NCI-H2196 treated with DMSO at 0.1 percent for 48 hours (cell line): ENCODE measurements around the gene CT47C1.
"Not testable (repeated sequence)": the region's sequence is repeated elsewhere in the genome, so short reads cannot be mapped to it uniquely, and the experiment has no call there.

ENCODE experiments used
- DNase-seq: peaks from one replicate; lab custom pipeline; 2025; ENCODE audit not compliant: unreplicated experiment; lab: John Stamatoyannopoulos, UW

The CT47C1 gene

DNA sequence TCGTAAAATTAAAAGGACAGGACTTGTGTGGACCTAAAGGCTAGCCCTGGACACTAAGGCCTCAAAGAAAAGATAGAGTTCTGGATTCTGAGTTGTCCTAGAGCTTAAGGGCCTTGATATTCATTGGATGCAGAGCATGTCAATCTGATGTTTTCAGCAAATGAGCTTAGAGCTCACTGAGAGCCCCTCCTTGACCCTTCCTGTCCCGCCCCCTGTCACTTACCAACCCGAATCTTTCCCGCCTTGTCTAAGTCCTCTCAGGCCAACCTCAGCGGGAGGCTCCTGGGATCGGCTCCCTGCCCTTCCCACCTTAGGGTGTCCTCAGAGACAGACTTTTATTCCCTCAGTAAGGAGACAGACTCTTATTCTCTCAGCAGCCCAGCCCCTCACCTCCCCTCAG lies at the start of gene CT47C1:
TSS of gene CT47C1 (plus strand) at position 250 of the 400 bp plus-strand sequence. CDS start 233 bp downstream, outside the sequence.
- no peak for DNase-seq

DNA sequence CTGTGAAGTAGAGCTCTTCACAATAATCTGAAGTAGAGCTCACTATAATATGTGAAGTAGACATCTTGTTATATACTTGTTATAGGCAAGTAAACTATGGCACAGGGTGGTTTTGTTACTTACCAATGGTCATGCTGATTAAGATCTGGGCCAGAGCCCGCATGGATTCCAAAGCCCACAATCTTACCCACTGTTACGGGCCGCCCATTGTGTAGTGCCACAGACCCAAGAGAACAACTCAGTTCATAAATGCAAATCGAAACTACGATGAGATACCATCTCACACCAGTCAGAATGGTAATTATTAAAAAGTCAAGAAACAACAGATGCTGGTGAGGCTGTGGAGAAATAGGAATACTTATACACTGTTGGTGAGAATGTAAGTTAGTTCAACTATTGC lies 46.9 kb upstream of the CT47C1 start:
- no peak for DNase-seq

DNA sequence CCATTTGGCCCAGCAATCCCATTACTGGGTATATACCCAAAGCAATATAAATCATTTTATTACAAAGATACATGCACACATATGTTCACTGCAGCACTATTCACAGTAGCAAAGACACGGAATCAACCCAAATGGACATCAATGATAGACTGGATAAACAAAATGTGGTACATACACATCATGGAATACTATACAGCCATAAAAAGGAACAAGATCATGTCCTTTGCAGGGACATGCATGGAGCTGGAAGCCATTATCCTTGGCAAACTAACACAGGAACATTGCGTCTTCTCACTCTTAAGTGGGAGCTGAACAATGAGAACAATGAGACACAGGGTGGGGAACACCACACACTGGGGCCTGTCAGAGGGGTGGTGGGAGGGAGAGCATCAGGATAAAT lies 46.4 kb upstream of the CT47C1 start:
- not testable (repeated sequence) for DNase-seq

DNA sequence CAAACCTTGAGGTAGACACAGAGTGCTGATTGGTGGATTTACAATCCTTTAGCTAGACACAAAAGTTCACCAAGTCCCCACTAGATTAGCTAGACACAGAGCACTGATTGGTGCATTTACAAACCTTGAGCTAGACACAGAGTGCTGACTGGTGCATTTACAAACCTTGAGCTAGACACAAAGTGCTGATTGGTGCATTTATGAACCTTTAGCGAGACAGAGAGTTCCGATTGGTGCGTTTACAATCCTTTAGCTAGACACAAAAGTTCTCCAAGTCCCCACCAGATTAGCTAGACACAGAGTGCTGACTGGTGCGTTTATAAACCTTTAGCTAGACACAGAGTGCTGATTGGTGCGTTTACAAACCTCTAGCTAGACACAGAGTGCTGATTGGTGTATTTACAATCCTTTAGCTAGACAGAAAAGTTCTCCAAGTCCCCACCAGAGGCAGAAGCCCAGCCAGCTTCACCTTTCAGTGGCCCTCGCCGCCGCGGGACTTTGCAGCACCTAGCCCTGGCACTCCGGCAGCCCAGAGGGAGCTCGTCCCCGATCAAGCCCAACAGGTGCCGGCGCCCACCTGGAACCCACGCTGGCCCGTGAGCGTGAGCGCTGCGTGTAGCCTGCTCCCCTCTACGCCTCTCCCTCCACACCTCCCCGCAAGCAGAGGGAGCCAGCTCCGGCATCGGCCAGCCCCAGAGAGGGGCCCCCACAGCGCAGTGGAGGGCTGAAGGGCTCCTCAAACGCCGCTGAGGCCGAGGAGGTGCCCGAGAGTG lies 44.6 kb upstream of the CT47C1 start:
- DNase-seq = not testable (repeated sequence)

DNA sequence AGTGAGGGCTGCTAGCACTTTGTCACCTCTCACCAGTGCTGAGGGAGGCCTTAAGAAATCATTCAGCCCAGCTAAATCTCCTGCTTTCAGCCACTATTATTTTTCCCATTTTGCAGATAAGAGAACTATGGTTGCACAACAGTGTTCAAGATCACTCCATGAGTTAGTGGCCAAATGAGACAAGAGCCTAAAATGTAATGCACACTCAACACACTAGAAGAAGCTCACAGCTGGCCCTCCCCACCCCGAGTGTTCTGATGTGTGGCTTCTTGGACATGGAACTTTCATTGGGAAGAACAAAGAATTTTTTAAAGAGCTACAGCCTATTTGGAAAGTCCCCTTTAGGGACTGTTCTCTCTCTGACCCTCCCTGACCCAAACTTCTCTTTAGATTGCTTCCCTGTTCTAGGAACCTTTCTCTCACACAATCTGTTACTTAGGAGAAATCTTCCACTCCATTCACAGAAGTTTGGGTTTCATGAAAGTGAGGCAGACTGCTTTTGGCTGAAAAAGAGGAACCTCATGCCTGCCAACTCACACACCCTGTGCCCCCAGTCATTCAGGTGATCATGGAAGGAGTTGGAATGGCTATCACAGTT lies 44.0 kb upstream of the CT47C1 start:
- DNase-seq = no peak

DNA sequence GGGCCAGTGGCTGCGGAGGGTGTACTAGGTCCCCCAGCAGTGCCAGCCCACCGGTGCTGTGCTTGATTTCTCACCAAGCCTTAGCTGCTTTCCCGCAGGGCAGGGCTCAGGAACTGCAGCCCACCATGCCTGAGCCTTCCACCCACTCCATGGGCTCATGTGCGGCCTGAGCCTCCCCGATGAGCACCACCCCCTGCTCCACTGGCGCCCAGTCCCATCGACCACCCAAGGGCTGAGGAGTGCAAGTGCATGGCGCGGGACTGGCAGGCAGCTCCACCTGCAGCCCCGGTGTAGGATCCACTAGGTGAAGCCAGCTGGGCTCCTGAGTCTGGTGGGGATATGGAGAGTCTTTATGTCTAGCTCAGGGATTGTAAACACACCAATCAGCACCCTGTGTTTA lies 43.1 kb upstream of the CT47C1 start:
- DNase-seq = not testable (repeated sequence)

DNA sequence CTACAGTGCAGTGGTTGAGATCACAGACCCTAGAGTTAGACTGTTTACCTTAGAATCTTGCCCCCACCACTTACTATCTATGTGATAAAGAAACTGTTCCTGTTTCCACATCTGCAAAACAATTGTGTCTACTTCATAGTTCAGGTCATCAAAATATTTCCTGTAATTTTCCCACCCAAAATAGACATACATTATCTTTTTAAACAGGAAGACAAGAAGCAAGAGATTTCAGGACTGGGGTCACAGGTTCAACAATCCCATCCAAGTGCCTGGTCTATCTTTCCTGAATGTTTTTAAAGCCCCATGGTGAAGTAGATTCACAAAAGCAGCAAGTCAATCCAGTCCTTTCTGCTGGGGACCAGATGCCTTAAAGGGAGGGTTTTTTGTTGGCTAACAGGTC lies 41.8 kb upstream of the CT47C1 start:
- DNase-seq = no peak

DNA sequence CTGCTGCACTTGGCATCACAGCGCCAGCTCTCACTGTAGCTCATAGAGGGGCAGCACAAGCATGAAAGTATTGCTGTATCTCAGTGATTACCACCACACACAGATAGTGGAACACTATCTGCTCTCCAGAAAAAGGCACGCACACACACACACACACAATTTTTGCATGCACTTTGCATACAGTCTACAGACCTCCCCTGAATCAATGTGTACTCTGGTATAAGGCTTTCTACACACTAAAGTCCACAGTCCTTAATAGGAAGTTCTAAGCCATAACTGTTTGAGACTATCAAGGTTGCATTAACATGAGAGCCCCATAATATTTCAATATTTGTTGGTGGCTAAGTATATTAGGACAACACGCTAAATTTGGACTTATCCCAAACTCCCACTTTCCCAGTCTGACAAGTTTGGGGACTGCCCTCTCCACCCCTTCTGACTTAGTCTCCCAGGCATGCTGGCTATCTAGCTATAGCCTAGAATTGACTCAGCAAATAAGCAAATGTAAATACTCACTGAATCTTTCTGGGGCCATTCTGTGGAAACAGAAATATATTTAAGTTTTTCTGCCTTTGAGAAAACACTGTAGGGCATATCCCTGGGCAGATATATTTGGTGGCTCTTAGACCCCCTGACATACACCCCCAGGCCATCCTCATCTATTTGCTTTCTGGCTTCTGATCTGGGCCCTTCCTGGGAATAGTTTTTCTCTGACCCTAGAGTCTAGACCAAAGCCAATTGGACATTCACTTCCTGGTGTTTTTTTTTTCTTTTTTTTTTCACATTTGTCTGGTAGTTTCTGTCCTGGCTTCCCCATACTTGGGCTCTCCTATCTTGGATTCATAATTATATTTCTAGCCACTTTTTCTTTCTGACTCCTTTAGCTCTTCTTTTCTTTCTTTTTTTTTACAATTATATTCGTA lies 36.4 kb upstream of the CT47C1 start:
- DNase-seq = no peak

DNA sequence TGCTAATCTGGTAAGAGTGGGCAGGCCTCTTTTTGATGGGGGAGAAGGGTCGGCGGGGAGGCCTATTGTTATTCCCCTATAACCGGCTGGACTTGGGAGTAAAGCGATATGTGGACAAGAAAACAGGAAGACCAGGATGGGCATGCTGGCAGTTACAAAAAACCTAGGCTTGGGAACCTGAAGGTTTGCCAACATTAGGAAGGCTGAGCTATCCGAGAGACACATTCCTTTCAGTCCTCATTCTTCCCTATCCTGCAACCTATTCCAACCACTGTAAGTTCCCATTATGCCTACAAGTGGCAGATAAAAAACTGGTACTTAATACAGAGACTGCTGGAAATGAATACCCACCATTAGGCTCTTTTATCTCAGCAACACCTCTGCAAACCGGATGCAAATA lies 32.4 kb upstream of the CT47C1 start:
- no peak for DNase-seq

DNA sequence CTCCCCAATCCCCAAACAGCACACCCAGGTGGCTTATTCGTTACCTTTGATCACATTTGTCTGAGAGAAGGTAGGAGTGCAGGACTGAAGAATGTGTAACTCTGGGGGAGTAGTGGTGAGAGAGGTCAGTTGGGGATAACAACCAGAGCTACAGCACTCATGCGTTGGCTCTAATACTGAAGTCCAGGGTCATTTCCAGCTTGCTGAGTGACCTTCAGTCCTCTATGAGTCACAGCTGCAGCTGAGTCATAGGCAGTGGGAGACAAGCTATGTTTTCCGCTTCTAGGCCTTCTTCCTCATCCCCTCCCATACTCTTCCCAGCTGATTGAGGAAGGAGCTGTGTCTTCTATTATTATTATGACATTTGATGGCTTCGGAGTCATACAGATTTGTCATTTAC lies 31.6 kb upstream of the CT47C1 start:
- no peak for DNase-seq

DNA sequence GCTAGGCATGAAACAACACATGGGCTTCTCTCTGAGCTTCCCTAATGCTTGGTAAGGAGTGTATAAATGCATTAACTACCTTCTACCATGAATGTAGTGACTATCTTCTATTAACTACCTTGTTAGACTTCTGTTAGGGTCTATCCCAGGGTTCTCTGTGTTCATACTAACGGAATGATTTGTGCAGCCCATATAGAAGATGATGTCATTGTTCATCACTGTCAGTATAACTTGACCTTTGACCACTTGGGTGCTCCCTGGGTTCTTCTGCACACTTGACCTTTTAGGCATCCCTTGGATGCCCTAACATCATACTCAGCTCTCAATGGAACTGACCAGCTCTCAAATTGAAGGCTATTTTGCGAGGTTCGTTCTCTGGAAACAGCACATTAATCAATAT lies 30.8 kb upstream of the CT47C1 start:
- DNase-seq = no peak

DNA sequence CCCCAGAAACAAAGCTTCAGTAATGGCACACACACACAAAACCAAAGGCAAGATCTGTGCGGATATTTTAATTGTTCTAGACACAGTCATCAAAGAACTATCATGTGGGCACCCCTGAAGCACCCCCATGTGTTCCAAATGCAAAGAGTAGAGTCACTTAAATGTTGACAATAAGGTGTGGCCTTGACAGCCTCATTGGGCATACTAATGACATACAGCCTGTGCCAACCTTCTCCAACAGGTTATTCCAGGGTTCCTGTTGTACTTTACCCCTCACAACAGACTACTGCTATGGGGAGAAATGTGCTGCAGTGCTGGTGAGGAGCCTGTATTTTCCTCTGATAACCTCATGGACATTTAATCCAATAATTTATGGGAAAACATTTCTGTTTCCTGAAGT lies 29.8 kb upstream of the CT47C1 start:
- no peak for DNase-seq

DNA sequence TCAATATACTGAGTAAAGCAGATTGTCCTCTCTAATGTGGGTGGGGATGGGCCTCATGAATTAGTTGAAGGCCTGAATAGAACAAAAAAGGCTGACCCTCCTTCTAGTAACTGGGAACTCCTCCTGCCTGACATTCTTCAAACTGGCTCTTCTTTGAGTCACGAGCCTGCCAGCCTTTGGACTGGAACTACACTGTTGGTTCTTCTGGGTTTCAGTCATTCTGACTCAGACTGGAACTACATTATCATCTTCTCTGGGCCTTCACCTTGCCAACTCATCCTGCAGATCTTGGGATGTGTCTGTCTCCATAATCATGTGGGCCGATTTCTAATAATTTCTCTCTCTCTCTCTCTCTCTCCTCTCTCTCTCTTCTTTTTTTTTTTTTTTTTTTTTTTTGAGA lies 26.9 kb upstream of the CT47C1 start:
- DNase-seq = no peak

DNA sequence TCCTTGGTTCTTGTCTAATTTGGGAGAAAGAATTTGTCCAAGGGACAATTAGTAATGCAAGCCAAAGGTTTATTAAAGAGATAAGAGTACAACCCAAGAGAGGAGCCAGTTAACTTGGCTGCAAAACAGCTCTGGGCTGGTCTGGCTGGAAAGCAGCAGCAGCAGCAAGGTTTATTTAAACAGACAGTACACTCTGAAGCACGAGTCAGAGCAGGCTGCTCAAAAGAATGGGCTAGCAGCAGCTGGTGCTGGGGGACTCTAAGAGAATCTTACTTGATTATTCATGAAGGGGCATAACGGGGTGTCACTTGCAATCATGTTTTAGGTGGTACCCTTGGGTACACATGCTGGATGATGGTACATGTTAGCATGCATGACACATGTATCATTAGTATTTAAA lies 17.1 kb upstream of the CT47C1 start:
- no peak for DNase-seq

DNA sequence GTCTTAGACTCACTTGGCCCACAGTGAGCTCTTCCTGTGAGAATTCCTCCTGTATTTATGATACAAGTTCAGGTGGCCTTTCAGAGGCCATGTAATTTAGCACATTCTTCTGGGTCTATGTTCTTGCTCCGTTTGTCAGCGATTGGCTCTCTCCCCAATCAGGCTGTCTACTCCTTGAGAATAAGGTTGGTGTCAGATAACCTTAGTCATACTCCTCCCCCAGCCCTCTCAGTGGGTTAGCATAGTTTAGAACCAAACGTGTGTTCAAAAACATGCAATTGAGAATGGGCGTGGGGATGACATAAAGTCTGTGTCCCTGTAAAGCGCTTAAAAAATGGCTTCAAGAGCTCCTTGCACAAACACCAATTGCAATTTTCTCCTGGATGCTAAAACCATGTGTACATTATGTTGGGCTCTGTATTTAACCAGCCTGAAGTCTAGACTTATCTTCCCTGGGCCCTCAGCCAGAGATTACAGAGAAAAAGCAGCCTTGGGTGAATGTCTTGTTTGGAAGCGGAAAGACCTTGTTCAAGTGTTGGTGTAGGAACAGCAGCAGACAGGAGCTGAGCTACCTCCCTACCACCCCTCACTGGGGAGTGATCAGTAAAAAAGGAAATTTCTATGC lies 9.9 kb upstream of the CT47C1 start:
- DNase-seq = no peak

DNA sequence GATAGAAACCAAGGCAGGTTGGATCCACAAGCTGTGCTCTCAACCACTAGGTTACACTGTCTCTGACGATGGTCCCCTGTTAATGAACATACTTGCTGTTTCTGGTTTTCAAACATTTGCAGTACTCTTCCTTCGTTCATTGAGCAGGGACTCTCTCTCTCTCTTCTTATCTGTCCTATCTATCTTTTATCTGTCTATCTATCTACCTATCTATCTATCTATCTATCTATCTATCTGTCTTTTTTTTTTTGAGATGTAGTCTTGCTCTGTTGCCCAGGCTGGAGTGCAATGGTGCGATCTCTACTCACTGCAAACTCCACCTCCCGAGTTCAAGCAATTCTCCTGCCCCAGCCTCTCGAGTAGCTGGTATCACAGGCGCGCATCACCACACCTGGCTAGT lies 9.4 kb upstream of the CT47C1 start:
- no peak for DNase-seq

DNA sequence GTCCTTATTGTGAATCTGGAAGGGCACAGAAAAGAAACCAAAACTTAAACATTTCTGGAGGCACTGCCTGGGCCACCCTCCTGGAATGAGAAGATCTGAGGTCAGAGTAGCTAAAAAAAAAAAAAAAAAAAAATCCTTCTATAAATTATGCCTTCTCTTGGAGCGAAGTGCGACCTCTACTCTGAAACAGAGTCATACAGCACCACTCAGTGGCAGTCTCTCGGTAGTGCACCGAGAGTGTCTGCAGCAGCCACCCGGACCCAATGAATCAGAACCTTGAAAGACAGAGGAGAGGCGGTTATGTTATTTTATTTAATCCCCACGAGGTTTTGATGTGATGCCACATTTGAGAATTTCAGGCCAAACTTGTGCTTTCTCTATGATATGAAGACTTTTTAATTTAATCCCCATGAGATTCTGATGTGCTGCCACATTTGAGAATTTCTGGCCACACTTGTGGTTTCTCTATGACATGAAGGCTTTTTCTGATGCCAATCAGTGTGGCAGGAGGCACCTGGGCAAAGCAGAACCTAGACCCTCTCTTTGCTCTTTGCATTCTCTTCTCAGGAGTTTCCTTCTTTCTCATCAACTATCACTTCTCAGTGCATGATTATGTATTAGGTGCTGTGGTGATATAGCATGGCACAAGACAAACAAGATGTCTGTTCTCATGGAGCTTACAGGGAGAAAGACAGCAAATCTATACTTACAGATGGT lies 5.6 kb upstream of the CT47C1 start:
- no peak for DNase-seq

DNA sequence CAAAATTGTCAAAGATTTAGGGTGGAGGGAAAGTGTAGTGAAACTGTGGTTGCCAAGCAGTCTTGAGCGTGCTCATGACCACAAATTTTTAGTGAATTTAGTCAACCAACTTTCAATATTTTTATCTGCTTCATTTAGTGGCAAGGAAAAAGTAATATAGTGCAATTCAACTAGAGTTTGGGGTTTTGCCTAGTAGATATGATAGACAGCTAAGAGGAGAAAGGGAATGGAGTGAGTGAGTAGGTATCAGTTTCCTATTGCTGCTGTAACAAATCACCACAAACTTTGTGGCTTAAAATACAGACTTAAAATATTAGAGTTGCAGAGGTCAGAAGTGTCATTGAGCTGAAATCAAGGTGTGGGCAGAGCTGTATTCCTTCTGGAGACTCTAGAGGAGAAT lies 3.7 kb upstream of the CT47C1 start:
- DNase-seq = no peak

DNA sequence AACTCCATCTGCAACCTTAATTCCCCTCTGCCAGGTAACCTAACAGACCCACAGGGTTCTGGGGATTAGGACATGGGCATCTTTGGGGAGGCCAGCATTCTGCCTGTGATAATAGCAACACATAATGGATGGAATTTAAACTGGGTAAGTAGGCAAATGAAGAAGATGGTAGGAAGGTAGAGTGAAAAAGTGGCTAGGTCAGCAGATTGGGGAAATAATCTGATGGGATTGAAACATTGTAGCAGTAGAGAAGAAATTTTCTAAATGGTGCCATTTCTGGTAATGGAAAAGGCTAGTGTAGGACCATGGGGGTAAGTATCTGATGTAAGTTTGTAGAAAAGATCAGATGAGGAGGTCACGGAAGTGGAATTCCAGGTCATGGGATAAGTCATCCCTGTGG lies 3.0 kb upstream of the CT47C1 start:
- no peak for DNase-seq

DNA sequence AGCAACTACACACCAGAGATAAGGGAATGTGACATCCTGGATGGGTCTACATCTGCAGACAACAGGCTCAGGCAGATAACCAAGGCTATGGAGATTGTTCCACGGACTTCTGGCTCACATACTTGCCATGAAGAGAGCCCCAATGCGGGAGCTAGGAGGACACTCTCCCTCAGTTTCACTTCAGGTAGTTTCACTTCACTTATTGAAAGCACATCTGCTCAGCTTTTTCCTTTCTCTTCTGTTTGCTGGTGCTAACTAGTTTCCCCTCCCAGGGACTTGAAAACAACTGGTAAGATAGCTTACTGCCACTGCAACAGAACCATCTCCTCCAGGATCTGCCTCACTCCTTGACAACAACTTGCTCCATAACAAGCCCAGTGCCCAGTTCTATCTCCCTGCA lies 1.4 kb upstream of the CT47C1 start:
- DNase-seq = no peak
